ENCODE measurements around the gene MT1G.

DNA sequence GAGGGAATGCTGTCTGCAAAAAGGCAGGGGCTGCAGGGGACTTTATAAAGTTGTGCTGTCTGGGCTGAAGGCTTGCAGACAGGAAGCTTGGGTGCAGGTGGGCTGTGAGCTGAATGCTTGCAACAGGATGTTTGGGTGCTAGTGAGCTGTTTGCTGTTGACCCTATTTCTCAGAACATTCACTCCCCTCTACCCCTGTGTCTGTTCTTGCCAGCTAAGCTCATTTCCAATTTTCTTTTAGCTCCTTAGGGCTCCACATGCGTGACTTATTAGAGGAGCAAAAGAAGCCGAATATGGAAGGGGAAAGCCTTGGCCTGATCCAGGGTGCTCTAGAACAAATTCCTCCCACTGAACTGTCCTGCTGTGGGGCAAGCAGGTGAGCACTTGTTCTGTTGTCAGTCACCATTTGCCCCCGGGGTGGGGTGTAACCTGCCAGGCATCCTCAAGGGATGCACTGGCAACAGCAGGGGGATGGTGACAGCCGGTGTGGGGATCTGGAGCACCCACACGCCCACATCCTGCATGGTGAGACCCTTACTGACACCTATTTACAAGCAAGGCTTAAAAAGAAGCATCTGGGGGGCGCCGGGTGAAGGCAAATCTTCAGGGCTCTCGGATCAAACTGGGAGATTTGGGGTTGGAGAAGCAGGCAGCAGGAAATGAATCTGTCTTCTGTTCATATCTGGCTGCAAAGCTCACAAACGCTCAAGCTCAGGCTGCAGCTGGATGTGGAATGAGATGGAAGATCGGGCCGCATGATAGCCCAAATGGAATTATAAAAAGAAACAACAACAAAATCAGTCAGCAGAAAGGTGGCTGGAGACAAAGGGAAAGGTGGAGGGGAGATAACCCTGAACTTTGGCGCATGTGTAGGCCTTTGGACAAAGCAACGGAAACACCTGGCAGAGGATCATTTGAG, 40.9 kb upstream of the MT1G start:
- TF ChIP-seq CTCF (IDR thresholded peaks at IDR 0.05) = no peak
- TF ChIP-seq POLR2A (IDR thresholded peaks at IDR 0.05) = no peak

Data from adrenal gland (tissue), 5 donors.